Measurements from ENCODE around the gene TNFAIP8.

The TNFAIP8 gene

GRCh38 chr5:119341452-119342349 is 14.1 kb upstream of the TNFAIP8 start:
- Histone ChIP-seq H3K9me3 (ENCODE audit: control insufficient read depth, low read depth, low read length) (no peaks in the 10 kb centered on the region), H3K9ac (ENCODE audit: low read length) (no peak overlapping the region), H3K4me1 (ENCODE audit: control insufficient read depth, low read depth, low read length) (peaks cover 12% of the 10 kb centered on the region), H3K4me3 (ENCODE audit: low read length) (no peak overlapping the region), H3K27me3 (ENCODE audit: control insufficient read depth, insufficient read depth, low read length) (no peaks in the 10 kb centered on the region), H3K36me3 (ENCODE audit: control insufficient read depth, low read depth, low read length) (no peaks in the 10 kb centered on the region), H3K27ac (ENCODE audit: low read length) (no peak overlapping the region)

- Histone ChIP-seq H3K36me3 (ENCODE audit: control insufficient read depth, low read depth, low read length) (no peaks in the 10 kb centered on the region), H3K4me3 (ENCODE audit: low read length) (no peak overlapping the region), H3K9me3 (ENCODE audit: control insufficient read depth, low read depth, low read length) (no peaks in the 10 kb centered on the region), H3K27ac (ENCODE audit: low read length) (no peak overlapping the region), H3K4me1 (ENCODE audit: control insufficient read depth, low read depth, low read length) (peaks cover 18% of the 10 kb centered on the region), H3K9ac (ENCODE audit: low read length) (no peak overlapping the region), H3K27me3 (ENCODE audit: control insufficient read depth, insufficient read depth, low read length) (no peaks in the 10 kb centered on the region)
Measured at GRCh38 chr5:119342406-119342805, 13.4 kb upstream of the TNFAIP8 start.

- Histone ChIP-seq H3K27ac (ENCODE audit: low read length) (no peak overlapping the region), H3K9ac (ENCODE audit: low read length) (no peak overlapping the region), H3K4me3 (ENCODE audit: low read length) (no peak overlapping the region), H3K9me3 (ENCODE audit: control insufficient read depth, low read depth, low read length) (no peaks in the 10 kb centered on the region), H3K36me3 (ENCODE audit: control insufficient read depth, low read depth, low read length) (no peaks in the 10 kb centered on the region), H3K4me1 (ENCODE audit: control insufficient read depth, low read depth, low read length) (peaks cover 22% of the 10 kb centered on the region), H3K27me3 (ENCODE audit: control insufficient read depth, insufficient read depth, low read length) (no peaks in the 10 kb centered on the region)
Measured at GRCh38 chr5:119343052-119343451, 12.8 kb upstream of the TNFAIP8 start.

- peaks cover 22% of the 10 kb centered on the region for H3K4me1 ChIP-seq (ENCODE audit: control insufficient read depth, low read depth, low read length)
Measured at GRCh38 chr5:119343766-119344165, 12.1 kb upstream of the TNFAIP8 start.

GRCh38 chr5:119344231-119344630 is 11.6 kb upstream of the TNFAIP8 start:
- no peaks in the 10 kb centered on the region for H3K9me3 ChIP-seq (ENCODE audit: control insufficient read depth, low read depth, low read length)
- H3K36me3 ChIP-seq (ENCODE audit: control insufficient read depth, low read depth, low read length) = no peaks in the 10 kb centered on the region
- H3K9ac ChIP-seq (ENCODE audit: low read length) = no peak overlapping the region
- H3K4me3 ChIP-seq (ENCODE audit: low read length) = no peak overlapping the region
- no peak overlapping the region for H3K27ac ChIP-seq (ENCODE audit: low read length)
- H3K27me3 ChIP-seq (ENCODE audit: control insufficient read depth, insufficient read depth, low read length) = no peaks in the 10 kb centered on the region
- peaks cover 22% of the 10 kb centered on the region for H3K4me1 ChIP-seq (ENCODE audit: control insufficient read depth, low read depth, low read length)

More at GRCh38 chr5:119343766-119344165, 12.1 kb upstream of the TNFAIP8 start:
- no peaks in the 10 kb centered on the region for H3K36me3 ChIP-seq (ENCODE audit: control insufficient read depth, low read depth, low read length)
- H3K27me3 ChIP-seq (ENCODE audit: control insufficient read depth, insufficient read depth, low read length) = no peaks in the 10 kb centered on the region
- H3K4me3 ChIP-seq (ENCODE audit: low read length) = no peak overlapping the region
- H3K27ac ChIP-seq (ENCODE audit: low read length) = no peak overlapping the region
- no peaks in the 10 kb centered on the region for H3K9me3 ChIP-seq (ENCODE audit: control insufficient read depth, low read depth, low read length)
- H3K9ac ChIP-seq (ENCODE audit: low read length) = no peak overlapping the region

GRCh38 chr5:119345861-119346260 is 10.0 kb upstream of the TNFAIP8 start:
- Histone ChIP-seq H3K4me1 (ENCODE audit: control insufficient read depth, low read depth, low read length) (peaks cover 22% of the 10 kb centered on the region), H3K27me3 (ENCODE audit: control insufficient read depth, insufficient read depth, low read length) (no peaks in the 10 kb centered on the region), H3K4me3 (ENCODE audit: low read length) (no peak overlapping the region), H3K27ac (ENCODE audit: low read length) (no peak overlapping the region), H3K9ac (ENCODE audit: low read length) (no peak overlapping the region), H3K36me3 (ENCODE audit: control insufficient read depth, low read depth, low read length) (no peaks in the 10 kb centered on the region), H3K9me3 (ENCODE audit: control insufficient read depth, low read depth, low read length) (no peaks in the 10 kb centered on the region)

- no peaks in the 10 kb centered on the region for H3K36me3 ChIP-seq (ENCODE audit: control insufficient read depth, low read depth, low read length)
- no peak overlapping the region for H3K27ac ChIP-seq (ENCODE audit: low read length)
- no peak overlapping the region for H3K9ac ChIP-seq (ENCODE audit: low read length)
- peaks cover 21% of the 10 kb centered on the region for H3K4me1 ChIP-seq (ENCODE audit: control insufficient read depth, low read depth, low read length)
- no peak overlapping the region for H3K4me3 ChIP-seq (ENCODE audit: low read length)
- H3K27me3 ChIP-seq (ENCODE audit: control insufficient read depth, insufficient read depth, low read length) = no peaks in the 10 kb centered on the region
- H3K9me3 ChIP-seq (ENCODE audit: control insufficient read depth, low read depth, low read length) = no peaks in the 10 kb centered on the region
Measured at GRCh38 chr5:119346394-119346793, 9.4 kb upstream of the TNFAIP8 start.

- no peak overlapping the region for H3K9ac ChIP-seq (ENCODE audit: low read length)
- no peak overlapping the region for H3K4me3 ChIP-seq (ENCODE audit: low read length)
- no peaks in the 10 kb centered on the region for H3K36me3 ChIP-seq (ENCODE audit: control insufficient read depth, low read depth, low read length)
- no peaks in the 10 kb centered on the region for H3K27me3 ChIP-seq (ENCODE audit: control insufficient read depth, insufficient read depth, low read length)
- no peak overlapping the region for H3K27ac ChIP-seq (ENCODE audit: low read length)
- H3K9me3 ChIP-seq (ENCODE audit: control insufficient read depth, low read depth, low read length) = no peaks in the 10 kb centered on the region
- H3K4me1 ChIP-seq (ENCODE audit: control insufficient read depth, low read depth, low read length) = peaks cover 15% of the 10 kb centered on the region
Measured at GRCh38 chr5:119347574-119347973, 8.2 kb upstream of the TNFAIP8 start.

- H3K27me3 ChIP-seq (ENCODE audit: control insufficient read depth, insufficient read depth, low read length) = no peaks in the 10 kb centered on the region
- H3K9ac ChIP-seq (ENCODE audit: low read length) = no peak overlapping the region
- no peak overlapping the region for H3K27ac ChIP-seq (ENCODE audit: low read length)
- H3K9me3 ChIP-seq (ENCODE audit: control insufficient read depth, low read depth, low read length) = no peaks in the 10 kb centered on the region
- H3K4me1 ChIP-seq (ENCODE audit: control insufficient read depth, low read depth, low read length) = peaks cover 20% of the 10 kb centered on the region
- H3K4me3 ChIP-seq (ENCODE audit: low read length) = no peak overlapping the region
- no peaks in the 10 kb centered on the region for H3K36me3 ChIP-seq (ENCODE audit: control insufficient read depth, low read depth, low read length)
Measured at GRCh38 chr5:119347991-119348390, 7.8 kb upstream of the TNFAIP8 start.

GRCh38 chr5:119353213-119353612 is 2.6 kb upstream of the TNFAIP8 start:
- H3K9ac ChIP-seq (ENCODE audit: low read length) = no peak overlapping the region
- H3K36me3 ChIP-seq (ENCODE audit: control insufficient read depth, low read depth, low read length) = no peaks in the 10 kb centered on the region
- H3K9me3 ChIP-seq (ENCODE audit: control insufficient read depth, low read depth, low read length) = no peaks in the 10 kb centered on the region
- peaks cover 37% of the 10 kb centered on the region for H3K27me3 ChIP-seq (ENCODE audit: control insufficient read depth, insufficient read depth, low read length)
- no peak overlapping the region for H3K4me3 ChIP-seq (ENCODE audit: low read length)
- H3K4me1 ChIP-seq (ENCODE audit: control insufficient read depth, low read depth, low read length) = peaks cover 42% of the 10 kb centered on the region
- no peak overlapping the region for H3K27ac ChIP-seq (ENCODE audit: low read length)

GRCh38 chr5:119353686-119354366 is 2.0 kb upstream of the TNFAIP8 start:
- Histone ChIP-seq H3K9ac (ENCODE audit: low read length) (no peak overlapping the region), H3K4me3 (ENCODE audit: low read length) (no peak overlapping the region), H3K27ac (ENCODE audit: low read length) (no peak overlapping the region), H3K27me3 (ENCODE audit: control insufficient read depth, insufficient read depth, low read length) (peaks cover 37% of the 10 kb centered on the region), H3K4me1 (ENCODE audit: control insufficient read depth, low read depth, low read length) (peaks cover 48% of the 10 kb centered on the region), H3K9me3 (ENCODE audit: control insufficient read depth, low read depth, low read length) (no peaks in the 10 kb centered on the region), H3K36me3 (ENCODE audit: control insufficient read depth, low read depth, low read length) (no peaks in the 10 kb centered on the region)
